CD14-positive monocyte (primary cell): ENCODE measurements around the gene RMND5B. TPM values are rescaled to one million over a fixed set of nuclear protein-coding genes. Genes with fewer than 3 reads are reported as not detected.

Experiments
- DNase-seq, 3 donors: peaks; one replicate each; pipeline ENCODE4 v3.0.0-alpha.2; 2011 to 2022
- H2AFZ ChIP-seq: 2 replicates; pipeline ENCODE4 v1.6.0; 2012; ENCODE audit warnings: mild to moderate bottlenecking, low read depth, low read length, inconsistent platforms; ENCODE audit not compliant: insufficient read depth, poor library complexity, severe bottlenecking
- H3K27ac ChIP-seq, 2 donors: 1 replicate in 1 of 2; 2 replicates in 1 of 2; pipeline ENCODE4 v1.5.1; 2012 to 2013; ENCODE audit warnings: low read length in 2 of 2, control low read depth in 1 of 2, inconsistent platforms in 1 of 2, low read depth in 1 of 2, mild to moderate bottlenecking in 1 of 2
- H3K27me3 ChIP-seq, 2 donors: one replicate each; pipeline versions ENCODE4 v1.6.0 to v1.6.1; 2011 to 2013; ENCODE audit warnings: low read length in 2 of 2; ENCODE audit not compliant: control insufficient read depth in 2 of 2, insufficient read depth in 2 of 2
- H3K36me3 ChIP-seq, 2 donors: replicated peaks in 1 of 2; 1 replicate in 1 of 2; 2 replicates in 1 of 2; pipeline versions ENCODE4 v1.5.1 to v1.6.1; 2012 to 2013; ENCODE audit warnings: low read length in 2 of 2, control low read depth in 1 of 2, inconsistent platforms in 1 of 2, mild to moderate bottlenecking in 1 of 2; ENCODE audit not compliant: insufficient read depth in 2 of 2, control insufficient read depth in 1 of 2
- H3K4me1 ChIP-seq, 2 donors: 1 replicate in 1 of 2; 2 replicates in 1 of 2; pipeline versions ENCODE4 v1.5.1 to v1.6.1; 2012 to 2013; ENCODE audit warnings: low read length in 2 of 2, control low read depth in 1 of 2, inconsistent platforms in 1 of 2, mild to moderate bottlenecking in 1 of 2, moderate library complexity in 1 of 2; ENCODE audit not compliant: insufficient read depth in 2 of 2, control insufficient read depth in 1 of 2
- H3K4me2 ChIP-seq: replicated peaks from 2 replicates; pipeline ENCODE3; 2012; ENCODE audit warnings: low read length, moderate library complexity, mild to moderate bottlenecking; ENCODE audit not compliant: poor library complexity, severe bottlenecking; ENCODE audit errors: extremely low read depth
- H3K4me3 ChIP-seq, 3 experiments: fragments of 200-600 bp in 1 of 3; sonication (generic) in 1 of 3; replicated peaks in 1 of 3; 1 replicate in 2 of 3; 2 replicates in 1 of 3; pipeline ENCODE4 v1.5.1; 2011 to 2013; ENCODE audit warnings: low read length in 3 of 3, mild to moderate bottlenecking in 3 of 3, control low read depth in 2 of 3, low read depth in 2 of 3, inconsistent platforms in 1 of 3, moderate library complexity in 1 of 3
- H3K79me2 ChIP-seq: 2 replicates; pipeline ENCODE4 v1.6.0; 2012; ENCODE audit warnings: mild to moderate bottlenecking, control low read depth, inconsistent platforms, low read length, moderate library complexity; ENCODE audit not compliant: insufficient read depth
- H3K9ac ChIP-seq: 2 replicates; pipeline ENCODE4 v1.6.0; 2017; ENCODE audit warnings: low read length, mild to moderate bottlenecking; ENCODE audit not compliant: insufficient read depth, poor library complexity, severe bottlenecking
- H3K9me3 ChIP-seq, 2 donors: replicated peaks in 1 of 2; 1 replicate in 1 of 2; 2 replicates in 1 of 2; pipeline versions ENCODE4 v1.5.1 to v1.6.1; 2012 to 2013; ENCODE audit warnings: low read length in 2 of 2, control low read depth in 1 of 2; ENCODE audit not compliant: control insufficient read depth in 1 of 2, insufficient read depth in 1 of 2
- H4K20me1 ChIP-seq: 2 replicates; pipeline ENCODE4 v1.6.0; 2012; ENCODE audit warnings: mild to moderate bottlenecking, low read length, control low read depth, moderate library complexity; ENCODE audit not compliant: insufficient read depth
- H3K27ac Mint-ChIP-seq, 7 donors: one replicate each; pipeline ENCODE4 v1.8.0; 2020; ENCODE audit warnings: mild to moderate bottlenecking in 7 of 7, mixed read lengths in 7 of 7, moderate library complexity in 6 of 7, inconsistent platforms in 2 of 7
- H3K27me3 Mint-ChIP-seq, 3 donors: one replicate each; pipeline ENCODE4 v1.8.0; 2021 to 2022; ENCODE audit warnings: low read depth in 3 of 3, mild to moderate bottlenecking in 3 of 3, mixed read lengths in 3 of 3, moderate library complexity in 3 of 3, inconsistent platforms in 1 of 3
- H3K36me3 Mint-ChIP-seq, 2 donors: one replicate each; pipeline ENCODE4 v1.8.0; 2020; ENCODE audit warnings: mixed read lengths in 2 of 2, inconsistent platforms in 1 of 2, mild to moderate bottlenecking in 1 of 2
- H3K4me1 Mint-ChIP-seq: one replicate; pipeline ENCODE4 v1.8.0; 2020; ENCODE audit warnings: mild to moderate bottlenecking, mixed read lengths
- H3K4me3 Mint-ChIP-seq, 2 donors: one replicate each; pipeline ENCODE4 v1.8.0; 2020; ENCODE audit warnings: mild to moderate bottlenecking in 2 of 2, mixed read lengths in 2 of 2, moderate library complexity in 1 of 2
- H3K9me3 Mint-ChIP-seq, 7 donors: one replicate each; pipeline ENCODE4 v1.8.0; 2020 to 2022; ENCODE audit warnings: mixed read lengths in 7 of 7, mild to moderate bottlenecking in 6 of 7, moderate library complexity in 6 of 7, inconsistent platforms in 2 of 7
- WGBS: methylation state at CpG from one replicate; pipeline ENCODE4 v1.1.5; 2013; ENCODE audit warnings: missing lambda C conversion rate; ENCODE audit not compliant: insufficient coverage; 5-methylcytosine and 5-hydroxymethylcytosine counted together
- intact Hi-C, 2 donors: fragments of 100-400 bp; cut with micrococcal nuclease; formaldehyde crosslinking; loops; one replicate each; pipeline versions ENCODE4 v1.15.0 to v1.15.1; 2023
- polyA plus RNA-seq, 3 donors: library from polyadenylated mRNA; depleted of rRNA in 1 of 3; unstranded in 2 of 3; stranded (reverse) in 1 of 3; fragments of 300-500 nt in 2 of 3; fragments of >200 nt in 1 of 3; fragmentation: Illumina TruSeq in 2 of 3; gene quantifications; 1 replicate in 2 of 3; 2 replicates in 1 of 3; pipeline ENCODE4 v1.2.3, GENCODE V29; 2012 to 2021
- TF ChIP-seq, protein P1 (sequence below): fragments of 200-600 bp; IDR thresholded peaks from one replicate; pipeline ENCODE4 v1.8.0; 2022; ENCODE audit warnings: antibody characterized with exemption, mild to moderate bottlenecking

The RMND5B gene
- polyA plus RNA-seq, 3 donors: 20.9 to 27.4 (median 23.9) TPM

DNA sequence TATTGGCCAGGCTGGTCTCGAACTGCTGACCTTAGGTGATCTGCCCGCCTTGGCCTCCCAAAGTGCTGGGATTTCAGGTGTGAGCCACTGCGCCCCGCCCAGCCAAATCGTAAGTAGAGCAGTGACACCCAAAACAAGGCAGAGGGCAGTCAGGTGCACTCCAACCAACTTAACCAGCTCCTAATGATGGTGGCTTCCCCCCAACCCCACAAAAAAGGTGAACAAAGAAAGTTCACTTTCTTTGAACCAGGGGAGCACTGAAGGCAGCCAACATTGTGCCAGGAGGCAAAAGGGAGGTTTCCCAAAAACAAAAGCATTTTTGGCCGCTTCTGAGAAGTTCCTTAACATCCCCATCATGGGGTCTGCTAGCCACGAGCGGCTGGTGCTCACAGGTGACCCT is 46.8 kb downstream of the RMND5B start:
- H3K9me3 ChIP-seq: no peaks in the 10 kb centered on the region
- Mint-ChIP-seq H3K9me3 (peaks cover 0 to 5% (median 1%) of the 10 kb centered on the region in 7 donors), H3K27me3 (peaks cover 0 to 3% (median 0%) of the 10 kb centered on the region in 3 donors), H3K4me3 (no peak overlapping the region), H3K36me3 (no peaks in the 10 kb centered on the region), H3K27ac (no peak overlapping the region), H3K4me1 (peaks cover 14% of the 10 kb centered on the region)
- intact Hi-C loops: no loop called here
- no peak overlapping the region for H2AFZ ChIP-seq
- TF ChIP-seq, protein P1, sequence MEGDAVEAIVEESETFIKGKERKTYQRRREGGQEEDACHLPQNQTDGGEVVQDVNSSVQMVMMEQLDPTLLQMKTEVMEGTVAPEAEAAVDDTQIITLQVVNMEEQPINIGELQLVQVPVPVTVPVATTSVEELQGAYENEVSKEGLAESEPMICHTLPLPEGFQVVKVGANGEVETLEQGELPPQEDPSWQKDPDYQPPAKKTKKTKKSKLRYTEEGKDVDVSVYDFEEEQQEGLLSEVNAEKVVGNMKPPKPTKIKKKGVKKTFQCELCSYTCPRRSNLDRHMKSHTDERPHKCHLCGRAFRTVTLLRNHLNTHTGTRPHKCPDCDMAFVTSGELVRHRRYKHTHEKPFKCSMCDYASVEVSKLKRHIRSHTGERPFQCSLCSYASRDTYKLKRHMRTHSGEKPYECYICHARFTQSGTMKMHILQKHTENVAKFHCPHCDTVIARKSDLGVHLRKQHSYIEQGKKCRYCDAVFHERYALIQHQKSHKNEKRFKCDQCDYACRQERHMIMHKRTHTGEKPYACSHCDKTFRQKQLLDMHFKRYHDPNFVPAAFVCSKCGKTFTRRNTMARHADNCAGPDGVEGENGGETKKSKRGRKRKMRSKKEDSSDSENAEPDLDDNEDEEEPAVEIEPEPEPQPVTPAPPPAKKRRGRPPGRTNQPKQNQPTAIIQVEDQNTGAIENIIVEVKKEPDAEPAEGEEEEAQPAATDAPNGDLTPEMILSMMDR: no peak
- H4K20me1 ChIP-seq: no peaks in the 10 kb centered on the region
- no peak overlapping the region for H3K9ac ChIP-seq
- 91% methylated on average over 7 of the region's 8 CpGs for WGBS
- H3K4me2 ChIP-seq: no peak overlapping the region
- H3K27me3 ChIP-seq: no peaks in the 10 kb centered on the region
- no peak overlapping the region for H3K4me3 ChIP-seq
- H3K36me3 ChIP-seq: no peaks in the 10 kb centered on the region
- no peak for DNase-seq
- H3K79me2 ChIP-seq: no peaks in the 10 kb centered on the region
- H3K27ac ChIP-seq: no peak overlapping the region
- peaks cover 12% of the 10 kb centered on the region in 2 donors for H3K4me1 ChIP-seq

DNA sequence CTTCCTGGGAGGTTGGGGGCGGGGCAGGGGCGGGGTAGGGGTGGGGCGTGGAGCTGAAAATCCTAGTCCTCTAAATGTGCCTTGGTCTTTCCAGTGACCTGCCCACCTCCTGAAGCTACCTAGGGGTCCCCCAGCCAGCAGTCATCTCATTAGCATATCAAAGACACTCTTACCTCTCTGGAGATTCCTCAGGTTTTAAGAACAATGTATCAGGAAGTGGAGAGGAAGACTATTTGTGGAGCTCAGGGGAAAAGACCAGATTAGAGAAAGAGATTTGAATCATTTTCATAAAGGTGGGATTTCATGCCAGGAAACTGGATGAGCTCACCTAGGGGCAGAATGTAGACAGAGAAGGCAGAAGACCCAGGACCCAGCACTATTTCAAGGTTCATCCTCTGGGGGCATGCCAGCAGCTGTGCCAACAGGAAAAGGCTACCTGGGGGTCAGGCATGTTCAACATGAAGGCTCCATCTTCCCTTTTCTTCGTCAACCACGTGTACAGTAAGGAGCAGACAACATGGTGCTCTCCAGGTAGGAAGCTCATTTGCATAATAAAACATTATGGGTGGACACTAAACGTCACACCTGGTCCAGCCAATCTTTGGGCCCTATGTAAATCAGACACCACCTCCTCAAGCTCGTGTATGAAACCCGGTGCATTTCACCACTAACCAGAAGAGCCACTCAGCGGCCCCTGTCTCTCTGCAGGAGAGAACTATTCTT is 49.5 kb downstream of the RMND5B start:
- TF ChIP-seq, protein P1: no peak
- WGBS: no CpG with 5 or more reads among the region's 9 CpGs
- Histone ChIP-seq H2AFZ (no peak overlapping the region), H3K9me3 (no peaks in the 10 kb centered on the region), H4K20me1 (no peaks in the 10 kb centered on the region), H3K9ac (no peak overlapping the region), H3K27ac (no peak overlapping the region), H3K4me2 (no peak overlapping the region), H3K4me3 (no peak overlapping the region), H3K4me1 (peaks cover 13% of the 10 kb centered on the region in 2 donors), H3K36me3 (no peaks in the 10 kb centered on the region), H3K79me2 (no peaks in the 10 kb centered on the region), H3K27me3 (no peaks in the 10 kb centered on the region)
- H3K4me1 Mint-ChIP-seq: peaks cover 16% of the 10 kb centered on the region
- peaks cover 0 to 5% (median 1%) of the 10 kb centered on the region in 7 donors for H3K9me3 Mint-ChIP-seq
- no peak overlapping the region for H3K4me3 Mint-ChIP-seq
- peaks cover 0 to 2% (median 0%) of the 10 kb centered on the region in 3 donors for H3K27me3 Mint-ChIP-seq
- H3K36me3 Mint-ChIP-seq: no peaks in the 10 kb centered on the region
- DNase-seq: no peak
- no peak overlapping the region for H3K27ac Mint-ChIP-seq
- intact Hi-C loops: no loop called here
